AG10803 (cell line): ENCODE results near the gene NFKBIE.

Experiments
- DNase-seq: peaks from one replicate; pipeline ENCODE4 v3.0.0; 2010; ENCODE audit warnings: low read depth
- H3K4me3 ChIP-seq: 2 replicates; pipeline ENCODE4 v1.5.1; 2011; ENCODE audit warnings: mild to moderate bottlenecking, low read length, control low read depth
- TF ChIP-seq, protein P1 (sequence below): conservative IDR thresholded peaks from 2 replicates; pipeline ENCODE4 v1.5.1; 2011; ENCODE audit warnings: mild to moderate bottlenecking, low read length, control low read depth, inconsistent platforms

NFKBIE gene

DNA sequence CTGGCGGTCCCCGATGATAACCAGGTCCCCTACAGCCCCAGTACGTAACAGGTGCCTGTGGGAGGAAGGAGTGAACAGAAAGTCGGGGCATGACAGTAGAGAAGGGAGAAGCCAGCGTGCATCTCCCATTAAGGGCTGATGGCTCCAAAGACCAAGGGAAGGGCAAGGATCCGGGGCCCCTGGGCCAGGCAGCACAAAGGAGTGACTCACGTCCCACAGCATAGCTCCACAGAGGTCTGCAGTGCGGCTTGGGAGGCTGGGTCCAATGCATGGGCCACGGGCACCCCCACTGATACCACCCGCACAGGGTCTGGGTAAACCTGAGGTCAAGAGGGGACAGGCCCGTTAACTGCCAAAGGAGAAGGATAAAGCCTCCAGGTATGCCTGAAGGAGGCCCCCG lies 37.5 kb upstream of the NFKBIE start:
- no peak overlapping the region for H3K4me3 ChIP-seq
- no peak for DNase-seq
- TF ChIP-seq, protein P1, sequence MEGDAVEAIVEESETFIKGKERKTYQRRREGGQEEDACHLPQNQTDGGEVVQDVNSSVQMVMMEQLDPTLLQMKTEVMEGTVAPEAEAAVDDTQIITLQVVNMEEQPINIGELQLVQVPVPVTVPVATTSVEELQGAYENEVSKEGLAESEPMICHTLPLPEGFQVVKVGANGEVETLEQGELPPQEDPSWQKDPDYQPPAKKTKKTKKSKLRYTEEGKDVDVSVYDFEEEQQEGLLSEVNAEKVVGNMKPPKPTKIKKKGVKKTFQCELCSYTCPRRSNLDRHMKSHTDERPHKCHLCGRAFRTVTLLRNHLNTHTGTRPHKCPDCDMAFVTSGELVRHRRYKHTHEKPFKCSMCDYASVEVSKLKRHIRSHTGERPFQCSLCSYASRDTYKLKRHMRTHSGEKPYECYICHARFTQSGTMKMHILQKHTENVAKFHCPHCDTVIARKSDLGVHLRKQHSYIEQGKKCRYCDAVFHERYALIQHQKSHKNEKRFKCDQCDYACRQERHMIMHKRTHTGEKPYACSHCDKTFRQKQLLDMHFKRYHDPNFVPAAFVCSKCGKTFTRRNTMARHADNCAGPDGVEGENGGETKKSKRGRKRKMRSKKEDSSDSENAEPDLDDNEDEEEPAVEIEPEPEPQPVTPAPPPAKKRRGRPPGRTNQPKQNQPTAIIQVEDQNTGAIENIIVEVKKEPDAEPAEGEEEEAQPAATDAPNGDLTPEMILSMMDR: no peak

DNA sequence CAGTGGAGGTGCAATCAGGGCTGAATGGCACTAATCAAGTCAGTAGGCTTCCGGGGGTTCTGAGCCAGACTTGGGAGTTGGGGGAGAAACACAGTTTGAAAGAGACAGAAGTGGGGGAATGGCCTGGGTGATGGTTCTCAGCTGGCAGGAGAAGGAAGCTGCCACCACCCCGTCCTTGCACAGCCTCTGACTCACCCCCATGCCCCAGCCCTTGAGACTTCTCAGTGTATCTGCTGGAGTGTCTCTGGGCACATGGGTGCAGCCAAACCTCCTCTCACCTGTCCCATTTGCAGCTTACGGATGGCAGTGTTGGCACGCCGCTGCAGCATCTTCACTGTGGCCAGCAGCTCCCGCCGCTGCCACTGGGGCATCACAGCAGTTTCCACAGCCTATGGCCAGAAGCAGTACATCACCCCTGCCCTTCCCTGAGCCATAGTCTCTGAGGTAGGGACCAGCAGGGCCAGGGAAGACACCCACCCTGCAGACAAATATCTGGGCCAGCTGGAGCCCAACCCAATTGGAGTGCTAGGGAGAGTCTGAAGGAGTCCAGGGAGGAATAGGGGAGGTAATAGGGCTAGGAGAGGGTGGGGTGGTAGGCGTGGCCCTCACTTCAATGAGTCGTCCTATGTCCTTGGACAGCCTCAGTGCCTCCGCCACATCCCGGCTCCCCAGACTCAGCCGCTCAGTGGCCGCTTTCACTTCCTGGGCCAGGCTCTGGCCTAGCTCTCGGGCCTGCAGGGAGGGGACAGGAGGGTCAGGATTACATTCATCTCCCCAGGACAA lies 36.6 kb upstream of the NFKBIE start:
- TF ChIP-seq, protein P1: no peak
- DNase-seq: no peak
- H3K4me3 ChIP-seq: no peak overlapping the region

DNA sequence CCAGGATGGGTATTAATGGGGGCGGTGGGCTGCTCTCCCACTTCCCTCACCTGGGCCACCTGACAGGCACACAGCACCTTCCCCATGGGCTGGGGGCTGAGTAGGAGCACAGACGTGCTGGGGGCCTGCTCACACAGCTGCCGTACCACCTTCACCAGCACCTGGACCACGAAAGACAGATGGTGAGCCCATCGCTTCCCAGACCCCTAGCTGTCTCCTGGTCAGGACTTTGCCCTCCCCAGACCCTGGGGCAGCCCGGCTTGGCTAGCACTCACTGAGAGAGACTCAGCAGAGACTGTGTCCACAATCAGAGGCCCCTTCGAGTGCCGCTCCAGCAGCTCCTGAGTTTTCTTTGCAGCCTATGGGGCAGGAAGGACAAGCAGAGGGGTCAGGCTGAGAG lies 35.8 kb upstream of the NFKBIE start:
- no peak overlapping the region for H3K4me3 ChIP-seq
- no peak for DNase-seq
- TF ChIP-seq, protein P1: no peak

DNA sequence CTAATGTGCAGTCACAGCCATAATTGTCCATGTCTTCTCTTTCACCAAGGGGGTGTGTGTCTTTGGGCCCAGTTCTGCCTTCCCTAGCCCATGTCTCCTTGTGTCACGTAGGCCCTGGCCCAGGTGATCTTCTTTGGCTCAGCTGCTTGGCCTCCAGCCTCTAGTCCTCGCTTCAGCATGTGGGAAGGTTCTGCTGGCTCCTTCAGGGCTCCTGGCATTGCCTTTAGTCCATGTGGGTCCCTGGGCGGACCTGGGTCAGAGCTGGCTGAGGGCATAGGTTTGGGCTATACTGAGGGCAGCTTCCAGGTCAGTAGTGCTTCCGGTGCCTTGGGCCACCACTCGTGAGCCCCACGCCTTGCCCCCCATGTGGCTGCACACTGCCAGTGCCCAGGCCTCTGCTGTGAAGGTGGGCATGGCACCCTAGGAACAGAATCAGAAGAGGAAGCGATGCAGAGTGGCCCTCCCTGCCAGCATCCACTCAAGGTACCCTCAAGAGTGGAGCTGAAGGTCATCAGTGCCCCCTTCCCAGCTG lies 35.0 kb upstream of the NFKBIE start:
- DNase-seq: no peak
- TF ChIP-seq, protein P1: no peak
- H3K4me3 ChIP-seq: no peak overlapping the region

DNA sequence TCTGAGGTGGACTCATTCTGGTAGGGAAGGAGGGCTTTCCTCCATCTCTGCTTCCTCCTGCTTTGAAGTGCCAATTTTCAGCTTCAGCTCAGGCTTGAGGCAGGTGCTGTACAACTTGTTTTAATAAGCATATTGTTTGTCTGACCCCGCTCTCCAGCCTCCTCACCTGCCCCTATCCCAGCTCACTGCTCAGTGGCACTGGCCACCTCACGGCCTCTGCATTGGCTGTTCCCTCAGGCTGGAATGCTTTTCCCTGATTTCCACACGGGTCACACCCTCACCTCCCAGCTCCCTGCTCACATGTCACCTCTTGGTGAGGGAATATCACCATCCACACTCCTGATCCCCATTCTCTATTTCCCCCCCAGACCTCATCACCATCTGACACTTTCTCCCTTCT lies 33.5 kb upstream of the NFKBIE start:
- TF ChIP-seq, protein P1: no peak
- no peak for DNase-seq
- no peak overlapping the region for H3K4me3 ChIP-seq

DNA sequence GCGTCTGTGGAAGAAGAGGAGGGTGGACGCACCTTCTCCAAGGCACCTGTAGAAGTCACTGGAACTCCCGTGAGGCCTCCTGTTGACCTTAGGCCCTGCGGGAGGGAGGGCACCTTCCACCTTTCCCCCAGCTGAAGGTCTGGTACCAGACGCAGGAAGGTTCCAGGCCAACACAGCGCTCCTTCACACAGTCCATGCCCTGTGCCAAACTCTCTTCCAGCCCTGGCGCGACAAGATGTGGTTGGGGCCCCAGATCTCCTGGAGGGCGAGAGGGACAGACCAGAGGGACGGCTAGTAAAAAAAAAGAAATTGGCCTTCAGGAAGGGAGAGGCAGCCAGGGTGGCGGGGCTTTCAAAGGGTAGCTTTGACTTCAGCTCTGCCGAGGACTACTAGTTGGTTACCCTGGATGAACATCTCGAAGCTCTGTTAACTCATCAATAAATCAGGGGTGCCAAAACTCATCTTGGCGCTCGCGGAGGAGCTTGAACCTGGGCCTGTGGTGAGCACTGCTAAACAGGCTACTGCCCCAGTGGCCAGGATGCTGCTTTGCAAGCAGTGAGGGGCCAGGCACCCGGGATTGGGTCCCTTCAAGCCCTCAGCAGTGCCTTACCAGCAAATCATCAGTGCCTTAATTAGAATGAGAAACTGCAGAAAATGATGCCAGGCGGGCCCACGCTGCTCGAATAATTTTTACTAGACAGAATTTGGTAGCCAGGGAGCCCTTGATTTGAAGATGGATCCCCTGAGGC lies 32.9 kb upstream of the NFKBIE start:
- TF ChIP-seq, protein P1: no peak
- no peak for DNase-seq
- no peak overlapping the region for H3K4me3 ChIP-seq
